Endodermal cell (in vitro differentiated cells): ENCODE results near the gene TUBB. TPM values are rescaled to one million over a fixed set of nuclear protein-coding genes. Genes with fewer than 3 reads are reported as not detected.

Experiments
- DNase-seq: peaks from one replicate; pipeline ENCODE4 v3.0.0-alpha.2; 2017
- H3K27ac ChIP-seq: 2 replicates; pipeline ENCODE4 v1.5.1; 2013; ENCODE audit warnings: mild to moderate bottlenecking, low read depth, low read length, moderate library complexity
- H3K27me3 ChIP-seq: 2 replicates; pipeline ENCODE4 v1.6.1; 2013; ENCODE audit warnings: mild to moderate bottlenecking, low read length, moderate library complexity; ENCODE audit not compliant: insufficient read depth, control insufficient read depth, poor library complexity, severe bottlenecking
- H3K36me3 ChIP-seq: 2 replicates; pipeline ENCODE4 v1.7.0; 2013; ENCODE audit warnings: mild to moderate bottlenecking, low read length, moderate library complexity; ENCODE audit not compliant: control insufficient read depth, insufficient read depth
- H3K4me1 ChIP-seq: one replicate; pipeline ENCODE4 v1.7.0; 2013; ENCODE audit warnings: low read length; ENCODE audit not compliant: control insufficient read depth, insufficient read depth
- H3K4me3 ChIP-seq: 2 replicates; pipeline ENCODE4 v1.5.1; 2013; ENCODE audit warnings: mild to moderate bottlenecking, low read length, moderate library complexity
- H3K9ac ChIP-seq: 2 replicates; pipeline ENCODE4 v1.6.1; 2013; ENCODE audit warnings: mild to moderate bottlenecking, low read length, moderate library complexity; ENCODE audit not compliant: poor library complexity, severe bottlenecking; ENCODE audit errors: extremely low read depth
- H3K9me3 ChIP-seq: 2 replicates; pipeline ENCODE4 v1.6.1; 2013; ENCODE audit warnings: mild to moderate bottlenecking, low read length, moderate library complexity; ENCODE audit not compliant: control insufficient read depth
- H3K27ac Mint-ChIP-seq: 2 replicates; pipeline ENCODE4 v1.8.0; 2020; ENCODE audit warnings: mixed read lengths
- H3K27me3 Mint-ChIP-seq: 2 replicates; pipeline ENCODE4 v1.8.0; 2021; ENCODE audit warnings: mild to moderate bottlenecking, mixed read lengths; ENCODE audit not compliant: insufficient read depth
- H3K36me3 Mint-ChIP-seq: 2 replicates; pipeline ENCODE4 v1.8.0; 2020; ENCODE audit warnings: low read depth, mixed read lengths
- H3K4me1 Mint-ChIP-seq: 2 replicates; pipeline ENCODE4 v1.8.0; 2020; ENCODE audit warnings: mixed read lengths
- H3K4me3 Mint-ChIP-seq: 2 replicates; pipeline ENCODE4 v1.8.0; 2020; ENCODE audit warnings: mild to moderate bottlenecking, moderate library complexity, mixed read lengths
- H3K9me3 Mint-ChIP-seq: 2 replicates; pipeline ENCODE4 v1.8.0; 2020; ENCODE audit warnings: mild to moderate bottlenecking, mixed read lengths
- WGBS, 2 experiments: methylation state at CpG; one replicate each; pipeline versions ENCODE4 v1.1.5 to v1.1.7; 2013; ENCODE audit warnings: missing lambda C conversion rate in 2 of 2, mixed read lengths in 1 of 2; ENCODE audit not compliant: insufficient coverage in 1 of 2, insufficient read length in 1 of 2; 5-methylcytosine and 5-hydroxymethylcytosine counted together
- total RNA-seq, 2 donors: library from RNA; stranded (reverse); fragmentation: NEBNext Ultra II Directional in 1 of 2; extraction: Animal tissue kit (Norgen Biotek cat#: 25700) in 1 of 2; gene quantifications; 2 replicates in 1 of 2; 3 replicates in 1 of 2; pipeline ENCODE4 v1.2.1, GENCODE V29; 2021
- TF ChIP-seq, protein P1 (sequence below): fragments of 200-600 bp; sonication (generic); conservative IDR thresholded peaks from 2 replicates; pipeline ENCODE4 v1.5.0; 2021; ENCODE audit warnings: antibody characterized with exemption, mild to moderate bottlenecking

Gene TUBB
- total RNA-seq, 2 donors from 2014 or later, result 1,504 to 1,815 TPM

DNA sequence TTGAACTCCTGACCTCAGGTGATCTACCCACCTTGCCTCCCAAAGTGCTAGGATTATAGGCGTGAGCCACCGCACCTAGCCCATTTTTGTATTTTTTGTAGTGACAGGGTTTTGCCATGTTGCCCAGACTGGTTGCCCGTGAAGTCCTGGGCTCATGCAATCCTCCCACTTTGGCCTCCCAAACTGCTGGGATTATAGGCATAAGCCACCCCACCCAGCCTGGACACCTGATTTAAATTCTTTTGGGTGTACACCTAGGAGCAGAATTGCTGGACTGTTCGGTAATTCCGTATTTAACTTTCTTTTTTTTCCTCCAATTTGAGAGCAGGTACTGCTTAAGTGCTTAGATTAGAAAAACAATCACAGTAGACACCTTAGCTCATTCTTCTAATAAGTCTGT lies 23.7 kb upstream of the TUBB start:
- Mint-ChIP-seq H3K4me3 (no peak overlapping the region), H3K27ac (no peak overlapping the region), H3K27me3 (no peaks in the 10 kb centered on the region), H3K9me3 (no peaks in the 10 kb centered on the region), H3K4me1 (peaks cover 5% of the 10 kb centered on the region), H3K36me3 (peaks cover 17% of the 10 kb centered on the region)
- 93 to 96% methylated on average over 5 of the region's 5 CpGs for WGBS, 2 experiments
- TF ChIP-seq, protein P1, sequence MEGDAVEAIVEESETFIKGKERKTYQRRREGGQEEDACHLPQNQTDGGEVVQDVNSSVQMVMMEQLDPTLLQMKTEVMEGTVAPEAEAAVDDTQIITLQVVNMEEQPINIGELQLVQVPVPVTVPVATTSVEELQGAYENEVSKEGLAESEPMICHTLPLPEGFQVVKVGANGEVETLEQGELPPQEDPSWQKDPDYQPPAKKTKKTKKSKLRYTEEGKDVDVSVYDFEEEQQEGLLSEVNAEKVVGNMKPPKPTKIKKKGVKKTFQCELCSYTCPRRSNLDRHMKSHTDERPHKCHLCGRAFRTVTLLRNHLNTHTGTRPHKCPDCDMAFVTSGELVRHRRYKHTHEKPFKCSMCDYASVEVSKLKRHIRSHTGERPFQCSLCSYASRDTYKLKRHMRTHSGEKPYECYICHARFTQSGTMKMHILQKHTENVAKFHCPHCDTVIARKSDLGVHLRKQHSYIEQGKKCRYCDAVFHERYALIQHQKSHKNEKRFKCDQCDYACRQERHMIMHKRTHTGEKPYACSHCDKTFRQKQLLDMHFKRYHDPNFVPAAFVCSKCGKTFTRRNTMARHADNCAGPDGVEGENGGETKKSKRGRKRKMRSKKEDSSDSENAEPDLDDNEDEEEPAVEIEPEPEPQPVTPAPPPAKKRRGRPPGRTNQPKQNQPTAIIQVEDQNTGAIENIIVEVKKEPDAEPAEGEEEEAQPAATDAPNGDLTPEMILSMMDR, result no peak
- no peak for DNase-seq
- Histone ChIP-seq H3K9ac (no peak overlapping the region), H3K36me3 (peaks cover 17% of the 10 kb centered on the region), H3K4me3 (no peak overlapping the region), H3K4me1 (no peaks in the 10 kb centered on the region), H3K27me3 (no peaks in the 10 kb centered on the region), H3K27ac (no peak overlapping the region), H3K9me3 (no peaks in the 10 kb centered on the region)

DNA sequence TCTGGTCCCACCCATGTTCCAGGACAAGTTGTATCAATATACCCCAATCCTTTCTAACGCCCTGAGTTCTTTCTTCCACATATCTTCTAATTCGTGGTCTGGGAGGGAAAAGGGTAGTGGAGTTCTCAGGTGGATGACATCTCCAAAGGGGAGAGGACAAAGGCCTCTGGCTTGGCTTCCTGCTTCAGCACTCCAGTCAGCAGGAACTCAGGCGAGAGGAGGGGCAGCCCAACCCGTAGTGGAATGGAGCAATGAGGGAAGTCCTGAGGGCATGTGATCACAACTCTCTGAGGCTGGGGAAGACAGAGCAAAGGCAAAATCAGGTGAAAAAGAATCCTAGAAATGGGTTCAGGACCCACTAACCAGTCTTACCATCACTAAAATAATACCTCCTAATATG lies 19.8 kb upstream of the TUBB start:
- H3K4me1 Mint-ChIP-seq, result no peaks in the 10 kb centered on the region
- peak overlapping the region; percentile 44 for H3K27ac Mint-ChIP-seq
- no peaks in the 10 kb centered on the region for H3K27me3 Mint-ChIP-seq
- 50 to 82% methylated on average over 1 to 4 of the region's 4 CpGs for WGBS, 2 experiments
- TF ChIP-seq, protein P1, result no peak
- no peak for DNase-seq
- no peaks in the 10 kb centered on the region for H3K4me1 ChIP-seq
- no peak overlapping the region for H3K4me3 Mint-ChIP-seq
- no peak overlapping the region for H3K4me3 ChIP-seq
- peaks cover 49% of the 10 kb centered on the region for H3K36me3 ChIP-seq
- no peak overlapping the region for H3K27ac ChIP-seq
- H3K9ac ChIP-seq, result no peak overlapping the region
- no peaks in the 10 kb centered on the region for H3K9me3 ChIP-seq
- peaks cover 51% of the 10 kb centered on the region for H3K36me3 Mint-ChIP-seq
- H3K27me3 ChIP-seq, result no peaks in the 10 kb centered on the region
- H3K9me3 Mint-ChIP-seq, result no peaks in the 10 kb centered on the region

DNA sequence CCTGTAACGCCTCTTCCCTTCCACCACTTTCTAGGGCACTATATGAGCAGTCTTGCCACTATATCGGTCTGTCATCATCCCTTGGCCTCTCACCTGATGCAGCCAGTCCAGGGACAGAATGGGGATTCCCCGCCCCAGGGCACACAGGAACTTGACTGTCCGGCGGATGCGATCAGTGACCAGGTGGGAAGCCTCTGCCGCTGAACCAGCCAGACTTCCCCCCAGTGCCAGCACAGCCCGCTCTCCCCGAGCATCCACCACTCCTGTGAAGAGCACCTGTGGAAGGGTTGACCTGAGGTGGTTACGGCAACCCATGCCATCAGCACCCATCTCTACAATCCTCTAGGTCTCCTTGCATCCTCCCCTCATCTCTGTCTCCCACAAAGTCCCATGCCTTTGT lies 17.1 kb upstream of the TUBB start:
- H3K4me3 ChIP-seq, result no peak overlapping the region
- no peaks in the 10 kb centered on the region for H3K27me3 ChIP-seq
- Mint-ChIP-seq H3K9me3 (no peaks in the 10 kb centered on the region), H3K27ac (no peak overlapping the region), H3K4me1 (peaks cover 10% of the 10 kb centered on the region), H3K4me3 (no peak overlapping the region), H3K36me3 (peaks cover 65% of the 10 kb centered on the region), H3K27me3 (no peaks in the 10 kb centered on the region)
- no peak for DNase-seq
- H3K9ac ChIP-seq, result no peak overlapping the region
- H3K9me3 ChIP-seq, result no peaks in the 10 kb centered on the region
- H3K36me3 ChIP-seq, result peaks cover 51% of the 10 kb centered on the region
- peaks cover 4% of the 10 kb centered on the region for H3K4me1 ChIP-seq
- H3K27ac ChIP-seq, result no peak overlapping the region
- 97% methylated on average over 7 to 10 of the region's 10 CpGs for WGBS, 2 experiments
- TF ChIP-seq, protein P1, result no peak
